ENCODE data around the gene SNU13. TPM values are rescaled to one million over a fixed set of nuclear protein-coding genes. Genes with fewer than 3 reads are reported as not detected.

Gene SNU13
- total RNA-seq: 84.1 and 85.7 TPM in 2 replicates

GRCh38 chr22:41688365-41689211, at the start of gene SNU13:
TSS of gene SNU13 (minus strand) at chr22:41688867. CDS start at chr22:41688796, 71 bp downstream.

GRCh38 chr22:41699264-41700107, 10.8 kb upstream of the SNU13 start, which contains the start of gene MEI1:
TSS of gene MEI1 (plus strand) at chr22:41699503. CDS start at chr22:41699539, 36 bp downstream.

Other genes with a start within 250 kb of the SNU13 start
- gene TOB2, start 242.1 kb downstream of the SNU13 start, total RNA-seq: 10.9 and 34.5 TPM in 2 replicates
- gene PHF5A, start 220.2 kb downstream of the SNU13 start, total RNA-seq: 52.9 and 108 TPM in 2 replicates
- gene ACO2, start 219.8 kb downstream of the SNU13 start, total RNA-seq: 82.4 and 122 TPM in 2 replicates
- 15.4 and 26.3 TPM in 2 replicates for gene POLR3H, start 144.4 kb downstream of the SNU13 start, total RNA-seq
- 0.07 TPM in 1 of 2 replicates, not detected in the other for gene CSDC2, start 127.9 kb downstream of the SNU13 start, total RNA-seq
- gene PMM1, start 99.0 kb downstream of the SNU13 start, total RNA-seq: 14.6 and 20.8 TPM in 2 replicates
- gene DESI1, start 67.8 kb downstream of the SNU13 start, total RNA-seq: 15.4 and 31.9 TPM in 2 replicates
- 240 and 243 TPM in 2 replicates for gene XRCC6, start 67.6 kb downstream of the SNU13 start, total RNA-seq
- under 0.01 and 0.07 TPM in 2 replicates for gene MEI1, start 10.6 kb upstream of the SNU13 start, total RNA-seq
- gene CCDC134, start 111.8 kb upstream of the SNU13 start, total RNA-seq: 7.2 and 9.3 TPM in 2 replicates
- 66.3 and 178 TPM in 2 replicates for gene SREBF2, start 144.2 kb upstream of the SNU13 start, total RNA-seq
- not detected in 2 replicates for gene SHISA8, start 226.2 kb upstream of the SNU13 start, total RNA-seq
- under 0.01 and 0.14 TPM in 2 replicates for gene TNFRSF13C, start 237.9 kb upstream of the SNU13 start, total RNA-seq

Data from nasal cavity respiratory epithelium epithelial cell of viscerocranial mucosa (primary cell).